Glomerular visceral epithelial cell (primary cell): Measurements from ENCODE around the gene ZNF426.
"Not testable (repeated sequence)": the region's sequence is repeated elsewhere in the genome, so short reads cannot be mapped to it uniquely, and the experiment has no call there.

Source experiments
- DNase-seq: peaks from one replicate; pipeline ENCODE4 v3.0.0-alpha.2; 2016; ENCODE audit errors: extremely low spot score

The ZNF426 gene

DNA sequence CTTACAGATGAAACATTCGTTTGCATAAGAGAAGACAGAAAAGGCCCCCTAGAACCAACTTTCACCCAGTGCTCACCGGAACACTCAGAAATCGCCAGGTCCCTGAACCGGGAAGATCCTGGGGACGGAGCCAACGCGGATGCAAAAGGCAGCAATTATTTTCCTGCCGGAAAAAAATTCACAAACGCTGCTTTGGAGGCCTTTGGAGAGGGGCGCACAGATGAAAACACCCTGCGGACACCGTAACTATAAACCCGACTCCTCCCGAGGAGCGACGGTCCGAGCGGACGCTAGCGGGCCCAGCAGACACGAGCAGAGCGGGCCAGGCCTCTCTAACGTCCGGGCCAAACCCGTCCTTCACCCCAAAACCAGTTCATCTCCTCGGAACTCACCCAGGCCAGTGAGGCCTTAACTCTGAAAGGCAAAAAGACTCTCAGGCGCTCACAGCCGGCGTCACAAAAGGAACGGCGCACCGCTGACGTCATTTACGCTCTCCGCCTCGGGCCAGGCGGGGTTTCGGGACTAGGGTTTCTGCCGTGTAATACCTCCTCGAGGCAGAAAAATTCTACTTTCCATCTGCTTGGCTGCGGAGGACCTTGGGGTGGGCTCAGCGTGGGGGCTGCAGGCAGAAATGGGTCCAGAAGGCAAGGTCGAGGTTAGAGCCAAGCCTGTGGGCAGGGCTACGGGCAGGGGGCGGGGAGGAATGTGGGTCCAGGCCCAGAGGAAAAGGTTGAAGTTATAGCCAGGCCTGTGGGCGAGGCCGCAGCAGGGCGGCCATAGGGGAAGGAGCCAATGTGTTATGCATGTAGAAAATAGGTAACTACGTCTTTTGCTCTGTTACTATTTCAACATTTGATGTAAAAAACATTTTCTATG, at the start of gene ZNF426:
Gene ZNF426, minus strand, starts transcription at position 463 of the 876 bp plus-strand sequence. CDS start 2,413 bp downstream, outside the sequence.
- DNase-seq = peak; percentile 54

- DNase-seq = peak; percentile 73
Observed at GRCh38 chr19:9586764-9587163, 48.3 kb upstream of the ZNF426 start.

- peak; percentile 82 for DNase-seq
Observed at GRCh38 chr19:9584073-9584833, 45.8 kb upstream of the ZNF426 start, which contains the start of gene ZNF121. TSS of gene ZNF121 (minus strand) at chr19:9584504. CDS start at chr19:9568097, 16,407 bp downstream.

GRCh38 chr19:9582081-9582725, 43.8 kb upstream of the ZNF426 start:
- not testable (repeated sequence) for DNase-seq

GRCh38 chr19:9580728-9581127, 42.3 kb upstream of the ZNF426 start:
- DNase-seq = no peak

GRCh38 chr19:9570255-9570654, 31.8 kb upstream of the ZNF426 start:
- no peak for DNase-seq

DNA sequence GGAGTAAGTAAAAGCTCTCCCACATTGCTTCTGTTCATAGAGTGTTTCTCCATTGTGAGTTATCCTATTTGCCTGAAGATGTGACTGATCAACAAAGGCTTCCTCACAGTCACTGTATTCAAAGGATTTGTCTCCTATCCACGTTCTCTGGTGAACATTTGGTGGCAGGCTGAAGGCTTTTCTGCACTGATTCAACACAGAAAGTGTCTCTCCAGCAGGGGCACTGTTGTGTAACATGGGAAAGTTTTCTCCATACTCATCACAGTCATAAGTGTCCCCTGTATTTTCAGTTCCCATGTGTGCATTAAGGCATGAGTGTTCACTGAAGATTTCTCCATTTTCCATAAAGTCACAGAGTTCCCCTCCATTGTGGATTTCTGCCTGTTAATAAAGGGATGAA, 28.3 kb upstream of the ZNF426 start:
- DNase-seq = no peak

DNA sequence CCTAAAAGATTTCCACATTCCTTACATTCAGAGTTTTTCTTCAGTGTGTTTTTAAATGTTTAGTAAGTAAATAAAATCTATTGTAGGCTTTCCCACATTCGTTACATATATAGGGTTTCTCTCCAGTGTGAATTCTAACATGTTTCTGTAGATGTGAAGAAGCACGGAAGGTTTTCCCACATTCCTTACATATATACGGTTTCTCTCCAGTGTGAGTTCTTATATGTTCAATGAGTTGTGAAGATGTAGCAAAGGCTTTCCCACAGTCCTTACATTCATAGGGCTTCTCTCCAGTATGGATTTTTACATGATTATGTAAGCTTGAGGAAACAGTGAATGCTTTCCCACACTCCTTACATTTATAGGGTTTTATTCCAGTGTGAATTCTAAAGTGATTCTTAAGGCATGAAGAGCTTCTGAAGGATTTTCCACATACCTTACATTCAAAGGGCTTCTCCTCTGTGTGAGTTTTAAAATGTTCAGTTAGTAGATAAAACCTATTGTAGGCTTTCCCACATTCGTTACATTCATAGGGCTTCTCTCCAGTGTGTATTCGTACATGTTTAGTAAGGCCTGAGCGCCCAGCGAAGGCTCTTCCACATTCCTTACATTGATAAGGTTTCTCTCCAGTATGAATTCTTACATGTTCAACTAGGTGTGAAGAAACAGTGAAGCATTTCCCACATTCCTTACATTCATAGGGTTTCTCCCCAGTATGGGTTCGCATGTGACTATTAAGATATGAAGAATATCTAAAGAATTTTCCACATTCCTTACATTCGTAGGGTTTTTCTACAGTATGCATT, 27.7 kb upstream of the ZNF426 start:
- no peak for DNase-seq

DNA sequence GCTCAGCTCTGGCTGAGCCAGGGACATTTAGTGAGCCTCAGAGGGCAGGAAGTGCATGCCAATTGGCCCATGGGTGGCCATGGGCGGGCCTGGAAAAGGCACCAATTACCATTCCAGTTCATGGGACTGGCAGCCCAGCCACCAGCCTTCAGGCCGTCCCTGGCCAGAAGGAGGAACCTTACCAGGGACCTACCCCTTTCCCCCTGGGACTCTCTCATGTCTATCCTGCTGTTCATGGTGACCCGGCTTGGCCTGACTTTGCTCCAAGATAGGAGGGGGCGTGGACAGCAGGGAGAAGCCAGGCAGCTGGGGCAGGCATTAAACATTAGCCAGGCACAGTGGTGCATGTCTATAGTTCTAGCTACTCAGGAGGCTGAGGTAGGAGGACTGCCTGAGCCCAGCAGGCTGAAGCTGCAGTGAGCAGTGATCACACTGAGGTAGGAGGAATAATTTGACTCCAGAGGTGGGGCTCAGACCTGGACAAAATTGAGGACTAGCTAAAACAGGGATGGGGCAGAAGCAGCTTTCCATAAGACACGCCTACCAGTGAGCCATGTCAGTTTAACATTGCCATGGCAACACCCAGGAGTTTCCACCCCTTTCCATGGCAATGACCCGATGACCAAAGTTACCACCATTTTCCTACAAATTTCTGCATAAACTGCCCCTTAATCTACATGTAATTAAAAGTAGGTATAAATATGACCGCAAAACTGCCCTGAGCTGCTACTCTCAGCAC, 14.3 kb upstream of the ZNF426 start:
- DNase-seq = no peak

DNA sequence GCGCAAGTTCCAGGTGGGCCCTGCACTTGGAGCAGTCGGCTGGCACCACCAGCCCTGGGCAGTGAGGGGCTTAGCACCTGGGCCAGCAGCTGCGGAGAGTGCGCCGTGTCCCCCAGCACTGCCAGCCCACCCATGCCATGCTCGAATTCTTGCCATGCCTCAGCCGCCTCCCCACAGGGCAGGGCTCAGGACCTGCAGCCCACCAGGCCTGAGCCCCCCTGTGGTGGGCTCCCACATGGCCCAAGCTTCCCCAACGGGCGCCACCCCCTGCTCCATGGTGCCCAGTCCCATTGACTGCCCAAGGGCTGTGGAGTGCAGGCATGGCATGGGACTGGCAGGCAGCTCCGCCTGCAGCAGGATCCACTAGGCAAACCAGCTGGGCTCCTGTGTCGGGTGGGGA, 9.4 kb upstream of the ZNF426 start:
- DNase-seq = no peak

GRCh38 chr19:9541281-9541680, 2.8 kb upstream of the ZNF426 start:
- DNase-seq = not testable (repeated sequence)

GRCh38 chr19:9539921-9540320, 1.5 kb upstream of the ZNF426 start:
- DNase-seq = not testable (repeated sequence)

GRCh38 chr19:9539201-9539600, 756 bp upstream of the ZNF426 start:
- DNase-seq = not testable (repeated sequence)

DNA sequence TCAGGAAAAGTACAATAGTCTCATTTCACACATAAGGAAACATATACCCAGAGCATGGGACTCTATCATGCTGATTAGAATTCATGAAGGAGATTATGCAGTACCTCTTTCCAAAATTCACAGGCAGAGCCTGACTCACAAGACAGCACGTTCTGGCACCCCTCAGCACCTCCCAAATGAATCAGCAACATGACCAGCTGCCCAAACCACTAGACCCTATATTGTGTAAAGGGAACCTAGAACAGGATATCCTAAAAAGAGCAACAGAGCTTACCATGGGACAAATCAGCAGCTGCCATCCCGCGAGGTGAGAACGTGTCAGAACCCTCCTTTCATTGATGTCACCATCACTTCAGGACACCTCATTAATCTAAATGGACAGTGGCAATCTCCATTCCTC, 2.5 kb downstream of the ZNF426 start:
- no peak for DNase-seq

- no peak for DNase-seq
Observed at GRCh38 chr19:9531933-9532332, 6.5 kb downstream of the ZNF426 start.

DNA sequence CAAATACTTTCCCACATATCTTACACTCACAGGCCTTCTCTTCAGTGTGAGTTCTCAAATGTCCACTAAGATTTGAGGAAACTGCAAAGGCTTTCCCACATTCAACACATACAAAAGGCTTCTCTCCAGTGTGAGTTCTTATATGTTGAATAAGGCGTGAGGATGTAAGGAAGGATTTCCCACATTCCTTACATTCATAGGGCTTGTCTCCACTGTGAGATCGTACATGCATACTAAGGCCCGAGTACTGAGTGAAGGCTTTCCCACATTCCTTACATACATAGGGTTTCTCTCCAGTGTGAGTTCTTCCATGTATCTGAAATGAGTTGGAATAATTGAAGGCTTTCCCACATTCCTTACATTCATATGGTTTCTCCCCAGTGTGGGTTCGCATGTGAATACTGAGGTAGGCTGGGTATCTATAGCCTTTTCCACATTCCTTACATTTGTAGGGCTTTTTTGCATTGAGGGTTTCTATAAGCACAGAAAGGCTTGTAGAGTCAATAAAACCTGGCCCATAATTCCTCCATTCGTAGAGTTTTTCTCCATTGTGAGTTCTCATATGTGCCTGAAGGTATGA, 9.6 kb downstream of the ZNF426 start:
- DNase-seq = no peak

DNA sequence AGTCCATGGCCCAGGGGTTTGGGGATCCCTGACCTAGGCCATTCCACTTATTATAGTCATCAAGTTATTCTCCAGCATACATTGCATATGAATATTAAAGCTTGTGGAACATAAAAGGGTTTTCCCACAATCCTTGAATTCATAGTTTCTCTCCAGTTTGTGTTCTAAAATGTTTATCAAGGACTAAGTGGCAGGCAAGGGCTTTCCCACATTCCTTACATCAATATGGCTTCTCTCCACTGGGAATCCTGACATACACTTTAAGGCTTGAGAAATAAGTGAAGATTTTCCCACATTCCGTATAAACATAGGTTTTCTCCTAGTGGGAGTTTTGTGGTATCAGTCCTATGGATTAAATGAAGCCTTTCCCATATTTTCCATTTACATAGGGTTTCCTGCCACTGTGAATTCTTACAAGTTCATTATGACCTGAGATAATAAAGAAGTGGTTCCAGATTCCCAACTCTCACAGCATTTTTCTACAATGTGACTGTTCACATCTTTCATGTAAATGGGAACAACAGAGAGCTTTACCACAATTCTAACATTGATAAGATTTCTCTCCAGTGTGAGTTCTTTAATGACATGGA, 14.5 kb downstream of the ZNF426 start:
- no peak for DNase-seq

GRCh38 chr19:9507285-9507684, 31.2 kb downstream of the ZNF426 start:
- no peak for DNase-seq

DNA sequence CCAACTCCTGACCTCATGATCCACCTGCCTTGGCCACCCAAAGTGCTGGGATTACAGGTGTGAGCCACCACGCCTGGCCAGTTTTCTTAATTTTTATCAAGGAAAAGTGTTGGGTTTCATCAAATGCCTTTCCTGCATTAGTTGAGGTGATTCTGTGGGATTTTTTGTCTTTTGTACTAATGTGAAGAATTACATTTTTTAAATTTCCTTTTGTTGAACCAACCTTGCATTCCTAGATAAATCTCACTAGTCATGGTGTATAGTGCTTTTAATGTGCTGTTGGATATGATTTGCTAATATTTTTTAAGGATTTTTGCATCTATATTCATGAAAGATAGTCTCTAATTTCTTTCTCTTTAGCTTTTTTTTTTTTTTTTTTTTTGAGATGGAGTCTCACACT, 37.6 kb downstream of the ZNF426 start:
- DNase-seq = no peak
